Measurements from ENCODE around the gene OSBP2. TPM values are rescaled to one million over a fixed set of nuclear protein-coding genes. Genes with fewer than 3 reads are reported as not detected.

OSBP2 gene
- total RNA-seq, 2 experiments from 2014 or later = 2.3 to 2.9 TPM

- CTCF ChIA-PET = no interaction called here
- DNase-seq = no peak
- Mint-ChIP-seq H3K27ac (no peak overlapping the region), H3K4me1 (ENCODE audit: low read depth) (no peaks in the 10 kb centered on the region), H3K4me3 (no peak overlapping the region), H3K36me3 (no peaks in the 10 kb centered on the region), H3K27me3 (no peaks in the 10 kb centered on the region), H3K9me3 (no peaks in the 10 kb centered on the region)
- POLR2A ChIA-PET = no interaction called here
- intact Hi-C loops (cut with micrococcal nuclease) = no loop called here
Observed at GRCh38 chr22:30877662-30878515, 183.2 kb downstream of the OSBP2 start.

GRCh38 chr22:30878516-30879414 lies 184.1 kb downstream of the OSBP2 start:
- H3K4me1 Mint-ChIP-seq (ENCODE audit: low read depth) = no peaks in the 10 kb centered on the region
- H3K27ac Mint-ChIP-seq = no peak overlapping the region

DNA sequence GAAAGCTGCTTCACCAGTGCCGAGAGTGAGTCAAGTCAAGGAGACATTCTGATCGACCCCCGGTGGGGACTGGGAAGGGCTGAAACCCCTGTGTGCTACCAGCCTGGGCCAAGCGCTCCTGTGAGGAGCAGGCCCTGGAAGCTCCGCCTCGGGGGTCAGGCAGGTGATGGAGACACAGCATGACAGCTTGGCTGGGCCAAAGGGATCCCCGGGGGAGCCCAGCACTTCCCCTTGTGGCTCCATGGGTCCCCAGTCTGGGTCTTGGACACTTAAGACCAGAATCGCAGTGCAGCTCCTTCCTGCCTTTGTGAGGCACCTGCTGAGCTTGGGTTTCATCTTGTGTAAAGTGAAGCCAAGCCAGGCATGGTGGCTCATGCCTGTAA lies 184.7 kb downstream of the OSBP2 start:
- H3K4me3 Mint-ChIP-seq = no peak overlapping the region
- ChIA-PET POLR2A (no interaction called here), CTCF (no interaction called here)
- DNase-seq = no peak
- H3K27me3 Mint-ChIP-seq = no peaks in the 10 kb centered on the region
- intact Hi-C loops (cut with micrococcal nuclease) = no loop called here
- no peaks in the 10 kb centered on the region for H3K36me3 Mint-ChIP-seq
- H3K27ac Mint-ChIP-seq = no peak overlapping the region
- no peaks in the 10 kb centered on the region for H3K4me1 Mint-ChIP-seq (ENCODE audit: low read depth)
- H3K9me3 Mint-ChIP-seq = no peaks in the 10 kb centered on the region

More at GRCh38 chr22:30878516-30879414, 184.1 kb downstream of the OSBP2 start:
- H3K9me3 Mint-ChIP-seq = no peaks in the 10 kb centered on the region
- intact Hi-C loops (cut with micrococcal nuclease) = no loop called here
- H3K27me3 Mint-ChIP-seq = no peaks in the 10 kb centered on the region
- no peak overlapping the region for H3K4me3 Mint-ChIP-seq
- H3K36me3 Mint-ChIP-seq = no peaks in the 10 kb centered on the region
- CTCF ChIA-PET = no interaction called here
- POLR2A ChIA-PET = no interaction called here
- no peak for DNase-seq

- H3K27me3 Mint-ChIP-seq = no peaks in the 10 kb centered on the region
- no peaks in the 10 kb centered on the region for H3K9me3 Mint-ChIP-seq
- no peak overlapping the region for H3K27ac Mint-ChIP-seq
- POLR2A ChIA-PET = no interaction called here
- H3K4me1 Mint-ChIP-seq (ENCODE audit: low read depth) = no peaks in the 10 kb centered on the region
- no peak for DNase-seq
- no peak overlapping the region for H3K4me3 Mint-ChIP-seq
- CTCF ChIA-PET = no interaction called here
- no peaks in the 10 kb centered on the region for H3K36me3 Mint-ChIP-seq
- intact Hi-C loops (cut with micrococcal nuclease) = no loop called here
Observed at GRCh38 chr22:30880181-30880601, 185.5 kb downstream of the OSBP2 start.

DNA sequence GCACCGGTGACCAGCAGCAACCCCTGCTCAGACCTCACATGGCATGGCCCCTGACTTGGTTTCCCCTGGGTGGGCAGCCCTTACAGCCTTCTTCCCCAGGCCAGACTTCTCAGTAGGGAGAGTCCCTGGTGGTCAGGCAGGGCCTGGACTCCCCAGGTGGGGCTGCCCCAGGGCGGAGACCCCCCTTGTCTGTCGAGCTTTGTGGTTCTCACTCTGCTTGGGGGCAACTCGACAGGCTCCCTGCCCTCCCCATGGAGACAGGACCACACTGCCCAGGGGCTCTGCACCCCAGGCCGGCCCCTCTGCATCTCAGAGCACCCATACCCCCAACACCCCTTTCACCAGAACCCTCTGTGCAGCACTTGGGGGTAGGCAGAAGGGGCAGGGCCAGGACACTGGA lies 186.2 kb downstream of the OSBP2 start:
- no peak for DNase-seq
- Mint-ChIP-seq H3K4me3 (no peak overlapping the region), H3K4me1 (ENCODE audit: low read depth) (no peaks in the 10 kb centered on the region), H3K9me3 (no peaks in the 10 kb centered on the region), H3K27ac (no peak overlapping the region), H3K36me3 (no peaks in the 10 kb centered on the region), H3K27me3 (no peaks in the 10 kb centered on the region)
- CTCF ChIA-PET = no interaction called here
- POLR2A ChIA-PET = no interaction called here
- intact Hi-C loops (cut with micrococcal nuclease) = no loop called here

DNA sequence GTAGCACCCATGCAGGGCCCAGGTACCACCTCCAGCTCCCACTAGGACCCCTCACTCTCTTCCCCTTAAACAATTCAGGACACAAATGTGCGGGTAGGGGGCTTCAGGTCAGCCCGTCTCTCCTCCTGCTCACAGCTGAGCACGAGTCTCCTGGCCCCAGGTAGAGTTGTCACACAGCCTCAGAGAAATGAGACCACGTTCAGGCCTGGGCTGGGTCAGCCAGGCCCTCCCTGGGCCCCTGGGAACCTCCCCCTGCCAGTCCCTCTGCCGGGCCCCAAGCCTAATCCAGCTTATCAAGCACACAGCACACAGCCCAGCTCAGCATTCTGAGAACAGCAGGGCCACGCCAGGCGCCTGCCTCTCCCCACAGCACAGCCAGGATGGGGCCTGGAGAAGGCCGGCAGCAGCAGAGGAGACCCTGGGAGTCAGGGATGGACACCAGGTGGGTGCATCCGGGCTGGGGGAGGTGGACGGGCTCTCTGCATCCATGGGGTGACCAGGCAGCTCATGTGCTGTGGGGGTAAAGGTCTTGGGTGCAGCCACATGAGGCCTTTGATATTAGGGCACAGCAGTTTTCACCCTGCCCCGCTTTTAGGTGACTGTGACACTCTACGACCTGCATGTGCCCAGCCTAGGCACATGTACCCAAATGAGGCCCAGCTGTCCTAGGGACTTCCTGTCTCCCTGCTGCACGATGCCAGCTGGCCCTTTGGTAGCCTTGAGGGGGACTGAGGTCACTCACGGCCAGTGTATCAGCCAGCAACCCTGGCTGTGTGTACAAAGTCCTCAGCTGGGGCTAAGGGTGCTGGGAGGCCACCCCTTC lies 186.9 kb downstream of the OSBP2 start:
- intact Hi-C loops (cut with micrococcal nuclease) = no loop called here
- Mint-ChIP-seq H3K27me3 (no peaks in the 10 kb centered on the region), H3K36me3 (no peaks in the 10 kb centered on the region), H3K4me3 (no peak overlapping the region), H3K4me1 (ENCODE audit: low read depth) (no peaks in the 10 kb centered on the region), H3K27ac (no peak overlapping the region), H3K9me3 (no peaks in the 10 kb centered on the region)
- ChIA-PET POLR2A (no interaction called here), CTCF (interaction anchor here (1.4 kb wide), 1 partner anchor 9 kb away, joined by 4 read pairs; no protein-coding TSS in a partner anchor)
- no peak for DNase-seq

DNA sequence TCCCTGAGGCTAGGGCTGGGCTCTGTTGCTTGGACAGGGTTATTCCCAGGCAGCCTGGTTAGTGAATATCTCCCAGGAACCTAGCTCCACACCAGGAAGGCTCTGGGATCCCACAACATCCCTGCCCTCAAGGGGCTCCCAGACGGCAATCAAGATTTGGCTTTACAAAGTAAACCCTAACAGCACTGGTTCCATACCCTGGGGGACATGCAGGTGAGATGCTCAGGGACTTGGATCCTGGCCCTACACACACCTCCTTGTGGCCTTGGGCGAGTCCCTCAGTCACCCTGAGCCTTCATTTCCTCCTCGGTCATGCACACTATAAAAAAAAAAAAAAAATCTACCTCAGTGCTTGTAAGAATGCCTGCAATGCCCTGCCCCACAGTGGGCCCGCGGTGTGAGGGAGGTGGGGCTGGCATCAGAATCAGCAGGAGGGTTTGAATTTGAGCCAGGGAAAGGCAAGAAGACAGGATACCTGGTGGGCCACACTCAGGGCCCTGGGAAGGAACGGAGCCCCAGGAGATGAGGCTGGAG lies 187.6 kb downstream of the OSBP2 start:
- POLR2A ChIA-PET = no interaction called here
- Mint-ChIP-seq H3K36me3 (no peaks in the 10 kb centered on the region), H3K4me1 (ENCODE audit: low read depth) (no peaks in the 10 kb centered on the region), H3K27ac (no peak overlapping the region), H3K4me3 (no peak overlapping the region), H3K27me3 (no peaks in the 10 kb centered on the region), H3K9me3 (no peaks in the 10 kb centered on the region)
- CTCF ChIA-PET = interaction anchor here (1.4 kb wide), 1 partner anchor 9 kb away, joined by 4 read pairs; no protein-coding TSS in a partner anchor
- DNase-seq = no peak
- intact Hi-C loops (cut with micrococcal nuclease) = no loop called here

GRCh38 chr22:30882974-30883533 lies 188.4 kb downstream of the OSBP2 start:
- no peak overlapping the region for H3K27ac Mint-ChIP-seq
- H3K4me3 Mint-ChIP-seq = no peak overlapping the region
- CTCF ChIA-PET = no interaction called here
- intact Hi-C loops (cut with micrococcal nuclease) = no loop called here
- DNase-seq = no peak
- no peaks in the 10 kb centered on the region for H3K9me3 Mint-ChIP-seq
- POLR2A ChIA-PET = no interaction called here
- H3K36me3 Mint-ChIP-seq = no peaks in the 10 kb centered on the region
- no peaks in the 10 kb centered on the region for H3K27me3 Mint-ChIP-seq
- H3K4me1 Mint-ChIP-seq (ENCODE audit: low read depth) = no peaks in the 10 kb centered on the region

DNA sequence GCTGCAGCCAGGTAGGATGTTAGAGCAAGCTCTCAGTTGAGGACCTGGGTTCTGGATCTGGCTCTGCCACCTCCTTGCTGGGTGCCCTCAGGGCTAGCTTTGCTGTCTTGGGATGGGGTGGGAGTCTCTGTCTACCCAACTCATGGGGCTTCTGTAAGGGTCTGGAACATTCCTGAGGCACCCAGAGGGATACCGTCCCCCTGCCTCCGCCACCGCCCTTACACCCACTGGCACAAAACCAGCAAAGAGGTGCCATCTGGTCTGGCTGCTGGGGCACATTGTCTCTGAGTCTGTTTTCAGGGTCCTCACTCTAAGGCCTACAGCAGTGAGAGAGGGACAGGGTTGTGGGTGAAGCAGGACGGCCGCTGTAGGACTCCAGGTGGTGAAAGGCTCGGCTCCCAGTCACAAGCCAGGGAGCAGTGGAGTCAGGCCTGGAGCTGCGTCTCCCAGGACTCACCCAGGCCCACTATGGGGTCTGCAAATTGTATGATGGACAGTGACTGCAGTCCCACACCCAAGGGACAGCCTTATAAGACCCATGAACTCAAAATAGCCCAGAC lies 189.0 kb downstream of the OSBP2 start:
- Mint-ChIP-seq H3K36me3 (no peaks in the 10 kb centered on the region), H3K27ac (no peak overlapping the region), H3K27me3 (no peaks in the 10 kb centered on the region), H3K4me1 (ENCODE audit: low read depth) (no peaks in the 10 kb centered on the region), H3K9me3 (no peaks in the 10 kb centered on the region), H3K4me3 (no peak overlapping the region)
- no peak for DNase-seq
- intact Hi-C loops (cut with micrococcal nuclease) = no loop called here
- ChIA-PET CTCF (no interaction called here), POLR2A (no interaction called here)

DNA sequence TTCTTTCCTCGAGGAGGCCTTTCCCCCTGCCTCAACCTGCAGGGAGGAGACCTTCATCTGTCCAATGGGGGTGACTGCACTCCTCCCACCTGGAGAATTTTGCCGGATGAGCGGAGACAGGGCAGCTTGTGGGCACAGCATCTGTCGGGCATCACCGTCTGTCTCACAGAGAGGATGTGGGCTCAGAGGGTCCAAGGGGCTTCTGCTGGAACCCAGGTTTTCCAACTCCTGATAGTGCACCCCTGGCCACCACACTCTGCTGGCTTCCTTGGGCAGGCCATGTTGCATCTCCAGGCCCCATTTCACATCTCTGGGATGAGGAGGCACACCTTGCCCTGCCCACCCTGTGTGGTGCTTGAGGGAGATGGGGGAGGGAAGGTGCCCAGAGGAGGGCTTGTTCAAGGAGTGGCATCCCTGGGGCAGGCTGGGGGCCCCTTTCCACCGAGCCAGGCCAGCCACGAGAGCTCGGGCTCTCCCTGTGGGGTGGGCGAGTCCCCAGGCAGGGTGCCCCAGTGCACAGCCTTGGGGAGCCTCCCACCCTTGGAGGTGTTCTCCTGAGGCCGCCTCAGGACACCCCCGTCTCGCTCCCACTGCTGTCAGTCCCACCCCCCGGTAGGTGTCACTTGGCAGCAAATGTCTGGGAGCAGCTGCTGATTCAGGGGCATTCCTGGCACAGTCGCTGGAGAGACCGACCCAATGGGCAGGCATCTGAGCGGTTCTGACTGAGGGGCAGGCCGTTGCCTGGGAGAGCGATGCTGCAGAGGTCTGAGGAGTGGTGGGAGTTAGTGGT lies 189.7 kb downstream of the OSBP2 start:
- no peaks in the 10 kb centered on the region for H3K9me3 Mint-ChIP-seq
- CTCF ChIA-PET = no interaction called here
- POLR2A ChIA-PET = no interaction called here
- H3K27ac Mint-ChIP-seq = no peak overlapping the region
- H3K4me3 Mint-ChIP-seq = no peak overlapping the region
- no peaks in the 10 kb centered on the region for H3K4me1 Mint-ChIP-seq (ENCODE audit: low read depth)
- no peak for DNase-seq
- intact Hi-C loops (cut with micrococcal nuclease) = no loop called here
- no peaks in the 10 kb centered on the region for H3K27me3 Mint-ChIP-seq
- H3K36me3 Mint-ChIP-seq = no peaks in the 10 kb centered on the region

- Mint-ChIP-seq H3K9me3 (no peaks in the 10 kb centered on the region), H3K36me3 (no peaks in the 10 kb centered on the region), H3K4me1 (ENCODE audit: low read depth) (no peaks in the 10 kb centered on the region), H3K27me3 (no peaks in the 10 kb centered on the region), H3K27ac (no peak overlapping the region), H3K4me3 (no peak overlapping the region)
- DNase-seq = no peak
- ChIA-PET POLR2A (no interaction called here), CTCF (interaction anchor here (0.6 kb wide), 1 partner anchor 32 kb away, joined by 3 read pairs; no protein-coding TSS in a partner anchor)
- intact Hi-C loops (cut with micrococcal nuclease) = no loop called here
Observed at GRCh38 chr22:30885001-30885366, 190.3 kb downstream of the OSBP2 start.
